ENCODE measurements around the gene PPP1R17. TPM values are rescaled to one million over a fixed set of nuclear protein-coding genes. Genes with fewer than 3 reads are reported as not detected.

Gene PPP1R17
- total RNA-seq, 1 experiment from 2014 or later = not detected

GRCh38 chr7:31747553-31747952 is 60.5 kb downstream of the PPP1R17 start:
- intact Hi-C loops (cut with micrococcal nuclease) = no loop called here
- Histone ChIP-seq H2AFZ (ENCODE audit: low read depth, low read length, poor library complexity, severe bottlenecking) (no peak overlapping the region), H3K4me3 (replicated peaks in 1 of 2; ENCODE audit: low read depth in 1 of 2, low read length in 2 of 2) (no peak overlapping the region), H3K36me3 (ENCODE audit: control insufficient read depth in 1 of 2, insufficient read depth in 2 of 2, low read length in 2 of 2) (no peaks in the 10 kb centered on the region), H3K4me2 (ENCODE audit: low read length) (no peak overlapping the region), H3K79me2 (ENCODE audit: insufficient read depth, low read length) (no peaks in the 10 kb centered on the region), H3K4me1 (ENCODE audit: control insufficient read depth in 1 of 2, insufficient read depth in 2 of 2, low read length in 2 of 2) (no peaks in the 10 kb centered on the region), H3K9ac (ENCODE audit: low read length) (no peak overlapping the region), H4K20me1 (ENCODE audit: insufficient read depth) (no peaks in the 10 kb centered on the region), H3K27ac (ENCODE audit: low read depth, low read length) (no peak overlapping the region), H3K9me2 (ENCODE audit: insufficient read depth) (no peaks in the 10 kb centered on the region), H3K27me3 (ENCODE audit: insufficient read depth, low read length) (peaks cover 24% of the 10 kb centered on the region; the same call in 1 of the 2 replicates), H3K9me3 (ENCODE audit: control insufficient read depth in 1 of 2, insufficient read depth in 1 of 2, low read depth in 1 of 2, low read length in 2 of 2) (no peaks in the 10 kb centered on the region)
- ATAC-seq (no peak), DNase-seq (ENCODE audit: low read depth, low spot score) (no peak)
- ChIA-PET RAD21 (ENCODE audit: low non-redundant PET in 1 of 2, low total read pairs in 2 of 2, uncharacterized antibody in 2 of 2, unreplicated experiment in 2 of 2) (no interaction called here), POLR2A (no interaction called here), CTCF (no interaction called here)
- TF ChIP-seq RAD21 (IDR thresholded peaks at IDR 0.05; ENCODE audit: low read depth) (no peak), POLR2A (IDR thresholded peaks at IDR 0.05; ENCODE audit: borderline replicate concordance, extremely low read depth, insufficient read depth, insufficient read length) (no peak), EZH2phosphoT487 (IDR thresholded peaks at IDR 0.05; ENCODE audit: borderline replicate concordance) (no peak), EZH2 (IDR thresholded peaks at IDR 0.05) (no peak), ZNF274 (IDR thresholded peaks at IDR 0.05; ENCODE audit: low read depth, low read length) (no peak), ELF1 (IDR thresholded peaks at IDR 0.05; ENCODE audit: borderline replicate concordance, low read depth) (no peak), CBX3 (IDR thresholded peaks at IDR 0.05; ENCODE audit: low read depth) (no peak), POLR2AphosphoS5 (IDR thresholded peaks at IDR 0.05; ENCODE audit: low read depth, low read length) (no peak), YY1 (IDR thresholded peaks at IDR 0.05; ENCODE audit: extremely low read depth, insufficient replicate concordance, low read depth, low read length) (no peak), SP1 (IDR thresholded peaks at IDR 0.05; ENCODE audit: low read depth) (no peak), CEBPB (IDR thresholded peaks at IDR 0.05; ENCODE audit: low read depth) (no peak)
- no TSS peak for BruUV-seq (replicated peaks)

GRCh38 chr7:31748084-31748483 is 61.1 kb downstream of the PPP1R17 start:
- H3K79me2 ChIP-seq (ENCODE audit: insufficient read depth, low read length) = no peaks in the 10 kb centered on the region
- H3K4me1 ChIP-seq (ENCODE audit: control insufficient read depth in 1 of 2, insufficient read depth in 2 of 2, low read length in 2 of 2) = no peaks in the 10 kb centered on the region
- no peaks in the 10 kb centered on the region for H4K20me1 ChIP-seq (ENCODE audit: insufficient read depth)
- H2AFZ ChIP-seq (ENCODE audit: low read depth, low read length, poor library complexity, severe bottlenecking) = no peak overlapping the region
- H3K27ac ChIP-seq (ENCODE audit: low read depth, low read length) = no peak overlapping the region
- H3K9me2 ChIP-seq (ENCODE audit: insufficient read depth) = no peaks in the 10 kb centered on the region
- CTCF ChIA-PET = no interaction called here
- RAD21 ChIA-PET (ENCODE audit: low non-redundant PET in 1 of 2, low total read pairs in 2 of 2, uncharacterized antibody in 2 of 2, unreplicated experiment in 2 of 2) = no interaction called here
- no peaks in the 10 kb centered on the region for H3K9me3 ChIP-seq (ENCODE audit: control insufficient read depth in 1 of 2, insufficient read depth in 1 of 2, low read depth in 1 of 2, low read length in 2 of 2)
- H3K4me2 ChIP-seq (ENCODE audit: low read length) = no peak overlapping the region
- BruUV-seq (replicated peaks) = no TSS peak
- intact Hi-C loops (cut with micrococcal nuclease) = no loop called here
- DNase-seq (ENCODE audit: low read depth, low spot score) (no peak), ATAC-seq (no peak)
- H3K27me3 ChIP-seq (ENCODE audit: insufficient read depth, low read length) = peaks cover 20% of the 10 kb centered on the region; the same call in 1 of the 2 replicates
- H3K36me3 ChIP-seq (ENCODE audit: control insufficient read depth in 1 of 2, insufficient read depth in 2 of 2, low read length in 2 of 2) = no peaks in the 10 kb centered on the region
- POLR2A ChIA-PET = no interaction called here
- H3K9ac ChIP-seq (ENCODE audit: low read length) = no peak overlapping the region
- no peak overlapping the region for H3K4me3 ChIP-seq (replicated peaks in 1 of 2; ENCODE audit: low read depth in 1 of 2, low read length in 2 of 2)
- TF ChIP-seq SRF (IDR thresholded peaks at IDR 0.05; ENCODE audit: low read depth) (no peak), CTCF (IDR thresholded peaks at IDR 0.05 in 2 of 3, conservative IDR thresholded peaks at IDR 0.05 in 1 of 3; ENCODE audit: borderline replicate concordance in 1 of 3, insufficient read depth in 1 of 3, low read depth in 2 of 3, low read length in 2 of 3) (no peak), TCF7L2 (IDR thresholded peaks at IDR 0.05; ENCODE audit: borderline replicate concordance, extremely low read depth, insufficient read depth, insufficient read length) (no peak), POLR2A (IDR thresholded peaks at IDR 0.05; ENCODE audit: borderline replicate concordance, extremely low read depth, insufficient read depth, insufficient read length) (no peak), FOSL1 (IDR thresholded peaks at IDR 0.05; ENCODE audit: low read depth) (no peak), ZBTB33 (IDR thresholded peaks at IDR 0.05; ENCODE audit: extremely low read depth, insufficient replicate concordance, low read length) (no peak), EZH2phosphoT487 (IDR thresholded peaks at IDR 0.05; ENCODE audit: borderline replicate concordance) (no peak), CBX3 (IDR thresholded peaks at IDR 0.05; ENCODE audit: low read depth) (no peak), JUND (IDR thresholded peaks at IDR 0.05) (no peak), ATF3 (IDR thresholded peaks at IDR 0.05) (no peak), SIN3A (IDR thresholded peaks at IDR 0.05; ENCODE audit: low read depth) (no peak), RAD21 (IDR thresholded peaks at IDR 0.05; ENCODE audit: low read depth) (no peak)

Data from HCT116 (cell line).